PC-3 (cell line): ENCODE results near the gene LGALS7B. TPM values are rescaled to one million over a fixed set of nuclear protein-coding genes. Genes with fewer than 3 reads are reported as not detected.
"Not testable (repeated sequence)": the region's sequence is repeated elsewhere in the genome, so short reads cannot be mapped to it uniquely, and the experiment has no call there.

ENCODE experiments used
- ATAC-seq: fragments of 200-7000 bp; cut with Tn5 transposase; 2 replicates; pipeline ENCODE4 v1.9.1; 2020; ENCODE audit warnings: mild to moderate bottlenecking, moderate library complexity
- BruUV-seq: library from RNA; stranded (reverse); fragments of 400-500 nt; replicated peaks from 2 replicates; lab custom pipeline; 2021; lab: Mats Ljungman, UMichigan
- CTCF ChIA-PET: fragments of 300-600 bp; sonication (Branson Sonifier 250); formaldehyde crosslinking; loops from one replicate; lab custom pipeline; 2022; ENCODE audit warnings: antibody characterized with exemption; lab: Charles Lee
- POLR2A ChIA-PET: fragments of 300-600 bp; sonication (Branson Sonifier 250); formaldehyde crosslinking; loops from one replicate; lab custom pipeline; 2022; ENCODE audit warnings: antibody characterized with exemption; ENCODE audit not compliant: unreplicated experiment; lab: Charles Lee
- DNase-seq: peaks from one replicate; pipeline ENCODE4 v3.0.0-alpha.2; 2015
- H2AFZ ChIP-seq: fragments of 300-600 bp; sonication (generic); 2 replicates; pipeline ENCODE4 v1.6.0; 2016; ENCODE audit warnings: antibody characterized with exemption, low read length
- H3F3A ChIP-seq: fragments of 300-600 bp; sonication (generic); one replicate; pipeline ENCODE4 v1.6.0; 2017; ENCODE audit warnings: antibody characterized with exemption, low read length, control low read depth, mild to moderate bottlenecking; ENCODE audit not compliant: unreplicated experiment
- H3K27ac ChIP-seq: fragments of 300-600 bp; sonication (generic); 2 replicates; pipeline ENCODE4 v1.5.1; 2016; ENCODE audit warnings: mild to moderate bottlenecking, low read length
- H3K27me3 ChIP-seq: fragments of 300-600 bp; sonication (generic); 2 replicates; pipeline ENCODE4 v1.6.1; 2016; ENCODE audit warnings: low read length, mixed read lengths
- H3K36me3 ChIP-seq: fragments of 300-600 bp; sonication (generic); 2 replicates; pipeline ENCODE4 v1.6.1; 2016; ENCODE audit warnings: low read depth, mixed run types, low read length, mixed read lengths
- H3K4me1 ChIP-seq: fragments of 300-600 bp; sonication (generic); 2 replicates; pipeline ENCODE4 v1.5.1; 2016; ENCODE audit warnings: low read length; ENCODE audit not compliant: insufficient read depth
- H3K4me2 ChIP-seq: fragments of 300-600 bp; sonication (generic); 2 replicates; pipeline ENCODE4 v1.6.0; 2016; ENCODE audit warnings: low read length
- H3K4me3 ChIP-seq: fragments of 300-600 bp; sonication (generic); 2 replicates; pipeline ENCODE4 v1.5.1; 2016; ENCODE audit warnings: mild to moderate bottlenecking, low read length, mixed read lengths
- H3K79me2 ChIP-seq: fragments of 300-600 bp; sonication (generic); 2 replicates; pipeline ENCODE4 v1.6.1; 2017; ENCODE audit warnings: low read length, mixed read lengths
- H3K9ac ChIP-seq: fragments of 300-600 bp; sonication (generic); 2 replicates; pipeline ENCODE4 v1.6.0; 2016; ENCODE audit warnings: mild to moderate bottlenecking, low read length
- H3K9me2 ChIP-seq: fragments of 300-600 bp; sonication (generic); replicated peaks from 2 replicates; pipeline ENCODE4 v1.6.1; 2016; ENCODE audit warnings: mixed run types, low read length, mixed read lengths
- H3K9me3 ChIP-seq: fragments of 300-600 bp; sonication (generic); 2 replicates; pipeline ENCODE4 v1.6.1; 2016; ENCODE audit warnings: low read length, mixed read lengths
- H4K20me1 ChIP-seq: fragments of 300-600 bp; sonication (generic); 2 replicates; pipeline ENCODE4 v1.6.1; 2016; ENCODE audit warnings: low read length, mixed read lengths
- CTCF ChIP-seq: fragments of 300-600 bp; sonication (generic); conservative IDR thresholded peaks from 2 replicates; pipeline ENCODE4 v1.5.1; 2017; ENCODE audit warnings: antibody characterized with exemption, low read depth, mild to moderate bottlenecking, low read length
- EZH2 ChIP-seq: fragments of 300-600 bp; sonication (generic); IDR thresholded peaks from one replicate; pipeline ENCODE4 v1.6.1; 2017; ENCODE audit warnings: antibody characterized with exemption, mild to moderate bottlenecking, low read length; ENCODE audit not compliant: unreplicated experiment
- EZH2phosphoT487 ChIP-seq: fragments of 300-600 bp; sonication (generic); IDR thresholded peaks from 2 replicates; pipeline ENCODE4 v1.6.1; 2018; ENCODE audit warnings: mild to moderate bottlenecking, antibody characterized with exemption, low read length, borderline replicate concordance
- intact Hi-C: fragments of 100-400 bp; cut with micrococcal nuclease; formaldehyde crosslinking; loops from 2 replicates; pipeline ENCODE4 v1.9.0; 2023
- total RNA-seq: library from RNA; depleted of rRNA; stranded (reverse); fragments of >200 nt; gene quantifications from 2 replicates; pipeline ENCODE4 v1.2.3, GENCODE V29; 2014

The LGALS7B gene
- total RNA-seq, 1 experiment from 2014 or later: not detected

DNA sequence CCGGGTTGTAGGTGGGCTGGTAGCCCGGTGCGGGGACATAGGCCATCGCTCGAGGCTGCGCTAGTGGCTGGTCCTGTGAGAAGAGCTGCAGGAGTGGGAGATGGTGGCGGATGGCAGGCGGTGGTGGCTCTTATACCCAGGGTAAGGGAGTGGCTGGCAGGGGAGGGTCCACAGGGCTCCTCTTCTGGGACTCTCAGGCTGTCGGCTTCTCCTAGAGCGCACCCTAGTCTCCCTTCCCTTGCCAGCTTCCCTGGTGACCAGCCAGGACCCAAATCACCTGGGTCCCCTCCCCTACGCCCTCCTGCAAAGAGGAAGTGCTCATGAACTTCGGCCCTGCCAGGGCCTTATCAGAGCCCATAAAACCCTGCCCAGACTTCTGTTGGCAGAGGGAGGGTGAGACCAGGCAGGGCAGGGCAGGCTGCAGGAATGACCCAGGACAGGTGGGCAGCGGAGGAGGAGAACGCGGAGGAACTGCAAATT, 23.9 kb downstream of the LGALS7B start, which contains the start of gene LGALS4:
LGALS4 (minus strand) TSS at position 105 of the 480 bp plus-strand sequence; CDS start at position 46, 59 bp downstream.
- Histone ChIP-seq H3K27ac (no peak within 1 kb of the TSS), H3K27me3 (no peaks in the 10 kb centered on the region), H3K36me3 (no peaks in the 10 kb centered on the region), H2AFZ (no peak within 1 kb of the TSS), H3K4me1 (no peaks in the 10 kb centered on the region), H3K9me2 (no peaks in the 10 kb centered on the region), H4K20me1 (no peaks in the 10 kb centered on the region), H3K9ac (no peak within 1 kb of the TSS), H3K4me2 (no peak within 1 kb of the TSS), H3K4me3 (no peak within 1 kb of the TSS), H3K79me2 (no peaks in the 10 kb centered on the region), H3F3A (no peaks in the 10 kb centered on the region), H3K9me3 (no peaks in the 10 kb centered on the region)
- ATAC-seq: 0 out of 2 replicates have a peak, but pooled peaks have one; percentile 18
- CTCF ChIA-PET: no interaction called here
- POLR2A ChIA-PET: no interaction called here
- intact Hi-C loops: no loop called here
- DNase-seq: no peak
- no TSS peak for BruUV-seq
- no peak for TF ChIP-seq EZH2
- TF ChIP-seq CTCF: no peak
- TF ChIP-seq EZH2phosphoT487: no peak

DNA sequence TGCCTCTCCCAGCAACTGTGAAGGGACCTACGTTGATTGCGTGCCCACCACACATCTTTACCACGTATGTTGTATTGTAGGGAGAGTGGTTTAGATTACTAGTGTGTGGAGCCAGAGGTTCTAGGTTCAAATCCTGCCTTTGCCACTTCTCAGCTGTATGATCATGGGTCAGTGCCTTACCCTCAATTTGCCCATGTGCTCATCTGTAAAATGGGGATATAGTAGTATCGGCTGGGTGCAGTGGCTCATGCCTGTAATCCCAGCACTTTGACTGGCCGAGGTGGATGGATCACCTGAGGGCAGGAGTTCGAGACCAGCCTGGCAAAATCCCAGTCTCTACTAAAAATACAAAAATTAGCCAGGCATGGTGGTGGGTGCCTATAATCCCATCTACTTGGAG, 24.3 kb downstream of the LGALS7B start:
- no peaks in the 10 kb centered on the region for H3K36me3 ChIP-seq
- H3K27ac ChIP-seq: no peak overlapping the region
- ChIA-PET CTCF (no interaction called here), POLR2A (no interaction called here)
- no peaks in the 10 kb centered on the region for H4K20me1 ChIP-seq
- H3K9me2 ChIP-seq: no peaks in the 10 kb centered on the region
- no peaks in the 10 kb centered on the region for H3K4me1 ChIP-seq
- H2AFZ ChIP-seq: no peak overlapping the region
- no peak overlapping the region for H3K4me3 ChIP-seq
- DNase-seq: no peak
- H3K9ac ChIP-seq: no peak overlapping the region
- no peaks in the 10 kb centered on the region for H3K79me2 ChIP-seq
- no peaks in the 10 kb centered on the region for H3K9me3 ChIP-seq
- no peak for TF ChIP-seq EZH2phosphoT487
- no peak for TF ChIP-seq CTCF
- TF ChIP-seq EZH2: no peak
- no peaks in the 10 kb centered on the region for H3F3A ChIP-seq
- no peaks in the 10 kb centered on the region for H3K27me3 ChIP-seq
- H3K4me2 ChIP-seq: no peak overlapping the region
- no peak for ATAC-seq
- no TSS peak for BruUV-seq
- intact Hi-C loops: no loop called here

DNA sequence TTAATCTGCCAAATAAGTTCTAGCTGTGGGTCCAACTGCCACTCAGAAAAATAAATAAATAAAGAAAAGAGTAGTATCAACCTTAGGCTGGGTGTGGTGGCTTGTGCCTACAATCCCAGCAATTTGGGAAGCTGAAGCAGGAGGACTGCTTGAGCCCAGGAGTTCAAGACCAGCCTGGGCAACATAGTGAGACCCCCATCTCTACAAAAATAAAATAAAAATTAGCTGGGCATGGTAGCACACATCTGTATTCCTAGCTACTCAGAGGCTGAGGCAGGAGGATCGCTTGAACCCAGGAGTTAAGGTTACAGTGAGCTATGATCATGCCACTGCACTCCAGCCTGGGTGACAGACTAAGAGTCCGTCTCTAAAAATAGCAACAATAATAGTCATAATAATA, 24.9 kb downstream of the LGALS7B start:
- POLR2A ChIA-PET, BruUV-seq, H3K27me3 ChIP-seq, DNase-seq, CTCF ChIA-PET, H4K20me1 ChIP-seq, H3K9me3 ChIP-seq, H3K9ac ChIP-seq, H3K36me3 ChIP-seq, intact Hi-C loops, H3K4me3 ChIP-seq, H3K9me2 ChIP-seq, H3K4me1 ChIP-seq, H3K79me2 ChIP-seq, H2AFZ ChIP-seq, H3F3A ChIP-seq, ATAC-seq, H3K4me2 ChIP-seq, H3K27ac ChIP-seq: not testable (repeated sequence)
